Smooth muscle cell (in vitro differentiated cells): Measurements from ENCODE around the gene CAMK2A. TPM values are rescaled to one million over a fixed set of nuclear protein-coding genes. Genes with fewer than 3 reads are reported as not detected.

Experiments used
- polyA plus RNA-seq: library from polyadenylated mRNA; unstranded; fragments of >200 nt; fragmentation: Nextera tagmentation; extraction: Ambion mirVana; gene quantifications from 2 replicates; pipeline ENCODE4 v1.2.1, GENCODE V29; 2016
- total RNA-seq: library from RNA; depleted of rRNA; stranded (reverse); fragments of >200 nt; gene quantifications from 2 replicates; pipeline ENCODE4 v1.2.3, GENCODE V29; 2014

CAMK2A gene
- total and polyA plus RNA-seq, 2 experiments from 2014 or later = 0.83 to 1.6 TPM

Other genes with a start within 250 kb of the CAMK2A start
- 3.9 and 6.2 TPM in 2 replicates for gene CSF1R, start 203.2 kb downstream of the CAMK2A start, total RNA-seq
- gene CSF1R, start 203.2 kb downstream of the CAMK2A start, polyA plus RNA-seq = 2.2 and 12.9 TPM in 2 replicates
- 362 and 370 TPM in 2 replicates for gene PDGFRB, start 133.9 kb downstream of the CAMK2A start, total RNA-seq
- gene PDGFRB, start 133.9 kb downstream of the CAMK2A start, polyA plus RNA-seq = 390 and 522 TPM in 2 replicates
- 1.4 and 3.9 TPM in 2 replicates for gene CDX1, start 123.0 kb downstream of the CAMK2A start, total RNA-seq
- 5.0 and 8.5 TPM in 2 replicates for gene CDX1, start 123.0 kb downstream of the CAMK2A start, polyA plus RNA-seq
- not detected in 2 replicates for gene SLC6A7, start 99.7 kb downstream of the CAMK2A start, total RNA-seq
- gene SLC6A7, start 99.7 kb downstream of the CAMK2A start, polyA plus RNA-seq = 0.10 TPM in 1 of 2 replicates, not detected in the other
- gene ARSI, start 13.1 kb upstream of the CAMK2A start, total RNA-seq = 68.9 and 72.8 TPM in 2 replicates
- gene ARSI, start 13.1 kb upstream of the CAMK2A start, polyA plus RNA-seq = 55.9 and 87.6 TPM in 2 replicates
- 12.7 and 16.0 TPM in 2 replicates for gene TCOF1, start 67.9 kb upstream of the CAMK2A start, total RNA-seq
- gene TCOF1, start 67.9 kb upstream of the CAMK2A start, polyA plus RNA-seq = 25.9 and 27.6 TPM in 2 replicates
- gene CD74, start 123.1 kb upstream of the CAMK2A start, total RNA-seq = 0.90 and 2.7 TPM in 2 replicates
- gene CD74, start 123.1 kb upstream of the CAMK2A start, polyA plus RNA-seq = 3.9 and 9.3 TPM in 2 replicates
- 2,252 and 2,349 TPM in 2 replicates for gene RPS14, start 160.0 kb upstream of the CAMK2A start, total RNA-seq
- 1,004 and 1,045 TPM in 2 replicates for gene RPS14, start 160.0 kb upstream of the CAMK2A start, polyA plus RNA-seq
- gene NDST1, start 218.4 kb upstream of the CAMK2A start, total RNA-seq = 53.0 and 64.6 TPM in 2 replicates
- gene NDST1, start 218.4 kb upstream of the CAMK2A start, polyA plus RNA-seq = 32.4 and 42.1 TPM in 2 replicates